Esophagus muscularis mucosa (tissue), 4 donors: ENCODE measurements around the gene ZMIZ1. TPM values are rescaled to one million over a fixed set of nuclear protein-coding genes. Genes with fewer than 3 reads are reported as not detected.

ENCODE experiments used
- DNase-seq: peaks from one replicate; pipeline ENCODE4 v3.0.0-alpha.2; 2017; ENCODE audit errors: extremely low spot score
- H3K27ac ChIP-seq, 4 donors: fragments of 200-600 bp; sonication (generic); replicated peaks in 1 of 4; 1 replicate in 3 of 4; 2 replicates in 1 of 4; pipeline ENCODE4 v1.5.1; 2016 to 2019; ENCODE audit warnings: mild to moderate bottlenecking in 1 of 4
- H3K27me3 ChIP-seq, 4 donors: fragments of 200-600 bp; sonication (generic); one replicate each; pipeline versions ENCODE4 v1.5.1 to v1.6.0; 2016 to 2019
- H3K36me3 ChIP-seq, 4 donors: fragments of 200-600 bp; sonication (generic); one replicate each; pipeline ENCODE4 v1.5.1; 2016 to 2019
- H3K4me1 ChIP-seq, 4 donors: fragments of 200-600 bp; sonication (generic); one replicate each; pipeline ENCODE4 v1.5.1; 2016 to 2019
- H3K4me3 ChIP-seq, 4 donors: fragments of 200-600 bp; sonication (generic); 1 replicate in 2 of 4; 2 replicates in 2 of 4; pipeline ENCODE4 v1.5.1; 2016 to 2019; ENCODE audit warnings: mild to moderate bottlenecking in 4 of 4, moderate library complexity in 1 of 4
- H3K9me3 ChIP-seq, 4 donors: fragments of 200-600 bp; sonication (generic); 1 replicate in 3 of 4; 2 replicates in 1 of 4; pipeline ENCODE4 v1.5.1; 2016 to 2019
- EP300 ChIP-seq: sonication (generic); formaldehyde crosslinking; IDR thresholded peaks from one replicate; pipeline ENCODE4 v1.6.1; 2017; ENCODE audit warnings: antibody characterized with exemption
- POLR2A ChIP-seq: fragments of 450-650 bp; IDR thresholded peaks from one replicate; pipeline ENCODE4 v1.6.1; 2017; ENCODE audit warnings: antibody characterized with exemption, moderate library complexity, mild to moderate bottlenecking, low read depth
- POLR2AphosphoS5 ChIP-seq, 2 donors: sonication (generic); formaldehyde crosslinking; IDR thresholded peaks; one replicate each; pipeline ENCODE4 v1.6.1; 2017; ENCODE audit warnings: antibody characterized with exemption in 2 of 2
- WGBS: methylation state at CpG from one replicate; pipeline ENCODE4 v1.1.5; 2018; 5-methylcytosine and 5-hydroxymethylcytosine counted together
- intact Hi-C: fragments of 100-400 bp; cut with DNase I; formaldehyde crosslinking; loops from one replicate; pipeline ENCODE4 v1.15.1; 2023
- total RNA-seq, 4 donors: library from RNA; depleted of rRNA; stranded (reverse); fragments of >200 nt; gene quantifications; one replicate each; pipeline versions ENCODE4 v1.1.0 to v1.2.1, GENCODE V29; 2016
- TF ChIP-seq, protein P1 (sequence below), 3 experiments: fragments of 200-600 bp in 2 of 3; fragments of 450-650 bp in 1 of 3; sonication (generic) in 2 of 3; IDR thresholded peaks; one replicate each; pipeline ENCODE4 v1.5.1; 2017 to 2019; ENCODE audit warnings: antibody characterized with exemption in 3 of 3, mild to moderate bottlenecking in 2 of 3, moderate library complexity in 1 of 3

The ZMIZ1 gene
- total RNA-seq, 4 donors from 2014 or later, result 48.7 to 87.2 (median 66.0) TPM

DNA sequence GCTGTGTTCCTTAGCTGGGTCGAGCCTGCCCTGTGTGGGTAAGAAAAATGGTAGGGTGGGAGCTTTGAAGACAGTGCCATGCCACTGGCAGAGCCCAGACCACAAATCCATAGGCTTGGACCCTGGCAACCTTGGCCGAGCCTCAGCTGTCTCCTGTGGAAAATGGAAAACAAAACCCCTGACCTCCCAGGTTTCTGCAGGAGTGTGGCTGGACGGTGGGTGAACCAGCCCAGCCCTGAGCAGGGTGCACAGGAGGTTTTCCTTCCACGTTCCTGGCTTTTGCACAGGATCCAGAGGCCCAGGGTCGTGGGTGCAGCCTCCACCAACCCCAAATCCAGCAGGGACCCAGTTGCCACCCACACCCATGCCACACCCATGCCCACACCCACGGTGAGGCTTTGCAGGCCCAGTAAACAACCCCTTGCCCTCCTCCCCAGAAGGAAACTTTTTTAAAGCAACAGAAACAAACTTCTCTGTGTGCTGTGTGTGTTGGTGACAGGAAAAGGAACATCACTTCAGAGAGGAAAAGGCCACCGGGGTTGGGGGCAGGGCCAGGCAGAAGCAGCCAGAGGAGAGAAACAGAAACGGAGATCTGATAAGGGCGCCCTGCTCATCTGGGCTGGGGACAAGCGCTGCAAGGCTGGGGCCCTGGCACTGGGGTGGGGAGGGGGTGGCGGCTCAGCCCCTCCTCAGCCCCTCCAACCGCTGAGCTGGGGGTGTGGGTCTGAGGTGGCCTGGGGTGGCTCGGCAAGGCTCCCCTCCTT is 20.7 kb upstream of the ZMIZ1 start:
- Histone ChIP-seq H3K9me3 (no peaks in the 10 kb centered on the region), H3K4me1 (peaks cover 11 to 16% (median 14%) of the 10 kb centered on the region in 4 donors), H3K36me3 (no peaks in the 10 kb centered on the region), H3K4me3 (no peak overlapping the region), H3K27me3 (no peaks in the 10 kb centered on the region), H3K27ac (no peak overlapping the region)
- TF ChIP-seq, protein P1, sequence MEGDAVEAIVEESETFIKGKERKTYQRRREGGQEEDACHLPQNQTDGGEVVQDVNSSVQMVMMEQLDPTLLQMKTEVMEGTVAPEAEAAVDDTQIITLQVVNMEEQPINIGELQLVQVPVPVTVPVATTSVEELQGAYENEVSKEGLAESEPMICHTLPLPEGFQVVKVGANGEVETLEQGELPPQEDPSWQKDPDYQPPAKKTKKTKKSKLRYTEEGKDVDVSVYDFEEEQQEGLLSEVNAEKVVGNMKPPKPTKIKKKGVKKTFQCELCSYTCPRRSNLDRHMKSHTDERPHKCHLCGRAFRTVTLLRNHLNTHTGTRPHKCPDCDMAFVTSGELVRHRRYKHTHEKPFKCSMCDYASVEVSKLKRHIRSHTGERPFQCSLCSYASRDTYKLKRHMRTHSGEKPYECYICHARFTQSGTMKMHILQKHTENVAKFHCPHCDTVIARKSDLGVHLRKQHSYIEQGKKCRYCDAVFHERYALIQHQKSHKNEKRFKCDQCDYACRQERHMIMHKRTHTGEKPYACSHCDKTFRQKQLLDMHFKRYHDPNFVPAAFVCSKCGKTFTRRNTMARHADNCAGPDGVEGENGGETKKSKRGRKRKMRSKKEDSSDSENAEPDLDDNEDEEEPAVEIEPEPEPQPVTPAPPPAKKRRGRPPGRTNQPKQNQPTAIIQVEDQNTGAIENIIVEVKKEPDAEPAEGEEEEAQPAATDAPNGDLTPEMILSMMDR (IDR thresholded peaks at IDR 0.05), result no peak
- TF ChIP-seq EP300, result no peak
- TF ChIP-seq POLR2AphosphoS5 (IDR thresholded peaks at IDR 0.05), result no peak
- no peak for TF ChIP-seq POLR2A
- no peak for DNase-seq
- WGBS, result 56% methylated on average over 12 of the region's 13 CpGs
- intact Hi-C loops, result no loop called here

GRCh38 chr10:79048639-79049550 is 19.9 kb upstream of the ZMIZ1 start:
- no peak overlapping the region for H3K27ac ChIP-seq
- H3K36me3 ChIP-seq, result no peaks in the 10 kb centered on the region
- no peaks in the 10 kb centered on the region for H3K9me3 ChIP-seq
- TF ChIP-seq EP300, result no peak
- no peak for TF ChIP-seq POLR2A
- TF ChIP-seq, protein P1 (IDR thresholded peaks at IDR 0.05), result no peak
- TF ChIP-seq POLR2AphosphoS5 (IDR thresholded peaks at IDR 0.05), result no peak
- H3K4me3 ChIP-seq, result no peak overlapping the region
- no peaks in the 10 kb centered on the region for H3K27me3 ChIP-seq
- intact Hi-C loops, result no loop called here
- WGBS, result 84% methylated on average over 9 of the region's 14 CpGs
- peaks cover 11 to 16% (median 14%) of the 10 kb centered on the region in 4 donors for H3K4me1 ChIP-seq
- no peak for DNase-seq

- Histone ChIP-seq H3K27me3 (no peaks in the 10 kb centered on the region), H3K9me3 (no peaks in the 10 kb centered on the region), H3K4me1 (peaks cover 11 to 16% (median 14%) of the 10 kb centered on the region in 4 donors), H3K27ac (no peak overlapping the region), H3K4me3 (no peak overlapping the region), H3K36me3 (no peaks in the 10 kb centered on the region)
- no peak for DNase-seq
- intact Hi-C loops, result no loop called here
- 93% methylated on average over 13 of the region's 15 CpGs for WGBS
- TF ChIP-seq POLR2A, result no peak
- TF ChIP-seq POLR2AphosphoS5 (IDR thresholded peaks at IDR 0.05), result no peak
- TF ChIP-seq, protein P1 (IDR thresholded peaks at IDR 0.05), result no peak
Observed at GRCh38 chr10:79049931-79050895, 18.6 kb upstream of the ZMIZ1 start.

- H3K4me1 ChIP-seq, result peaks cover 11 to 16% (median 14%) of the 10 kb centered on the region in 4 donors
- no peaks in the 10 kb centered on the region for H3K36me3 ChIP-seq
- no peak for DNase-seq
- H3K27ac ChIP-seq, result no peak overlapping the region
- 85% methylated on average over 7 of the region's 7 CpGs for WGBS
- H3K27me3 ChIP-seq, result no peaks in the 10 kb centered on the region
- intact Hi-C loops, result no loop called here
- TF ChIP-seq, protein P1 (IDR thresholded peaks at IDR 0.05), result no peak
- TF ChIP-seq POLR2A, result no peak
- TF ChIP-seq POLR2AphosphoS5 (IDR thresholded peaks at IDR 0.05), result no peak
- no peak for TF ChIP-seq EP300
- no peak overlapping the region for H3K4me3 ChIP-seq
- no peaks in the 10 kb centered on the region for H3K9me3 ChIP-seq
Observed at GRCh38 chr10:79050896-79051555, 17.7 kb upstream of the ZMIZ1 start.
